Choroid plexus epithelial cell (primary cell): Measurements from ENCODE around the gene CAND2.

Experiments used
- DNase-seq: peaks from one replicate; pipeline ENCODE4 v3.0.0-alpha.2; 2010; ENCODE audit warnings: low read depth
- H3K4me3 ChIP-seq: 2 replicates; pipeline ENCODE4 v1.5.1; 2011; ENCODE audit warnings: low read depth, mild to moderate bottlenecking, control low read depth, low read length, moderate library complexity
- CTCF ChIP-seq: conservative IDR thresholded peaks from 2 replicates; pipeline ENCODE4 v1.5.1; 2011; ENCODE audit warnings: low read depth, mild to moderate bottlenecking, control low read depth, inconsistent platforms, low read length, moderate library complexity

CAND2 gene

DNA sequence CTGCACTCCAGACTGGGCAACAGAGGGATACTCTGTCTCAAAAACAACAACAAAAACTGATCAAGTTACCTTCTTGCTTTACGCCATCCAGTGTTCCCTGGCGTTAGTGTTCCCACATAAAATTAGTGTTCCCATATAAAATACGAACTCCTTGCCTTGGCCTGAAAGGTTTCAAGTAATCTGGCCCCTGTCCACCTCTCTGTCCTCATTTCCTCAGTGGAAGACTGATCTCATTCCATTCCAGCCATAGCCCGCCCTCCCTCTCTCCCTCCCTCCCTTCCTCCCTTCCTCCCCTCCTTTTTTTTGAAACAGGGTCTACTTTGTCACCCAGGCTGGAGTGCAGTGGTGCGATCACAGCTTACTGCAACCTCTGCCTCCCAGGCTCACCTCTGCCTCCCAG lies 2.8 kb upstream of the CAND2 start:
- H3K4me3 ChIP-seq, result no peak overlapping the region
- DNase-seq, result no peak
- no peak for TF ChIP-seq CTCF

- no peak for DNase-seq
- peak overlapping the region; percentile 67 for H3K4me3 ChIP-seq
- TF ChIP-seq CTCF, result no peak
These were observed 828 bp downstream of the CAND2 start for GRCh38 chr3:12797124-12797891.

DNA sequence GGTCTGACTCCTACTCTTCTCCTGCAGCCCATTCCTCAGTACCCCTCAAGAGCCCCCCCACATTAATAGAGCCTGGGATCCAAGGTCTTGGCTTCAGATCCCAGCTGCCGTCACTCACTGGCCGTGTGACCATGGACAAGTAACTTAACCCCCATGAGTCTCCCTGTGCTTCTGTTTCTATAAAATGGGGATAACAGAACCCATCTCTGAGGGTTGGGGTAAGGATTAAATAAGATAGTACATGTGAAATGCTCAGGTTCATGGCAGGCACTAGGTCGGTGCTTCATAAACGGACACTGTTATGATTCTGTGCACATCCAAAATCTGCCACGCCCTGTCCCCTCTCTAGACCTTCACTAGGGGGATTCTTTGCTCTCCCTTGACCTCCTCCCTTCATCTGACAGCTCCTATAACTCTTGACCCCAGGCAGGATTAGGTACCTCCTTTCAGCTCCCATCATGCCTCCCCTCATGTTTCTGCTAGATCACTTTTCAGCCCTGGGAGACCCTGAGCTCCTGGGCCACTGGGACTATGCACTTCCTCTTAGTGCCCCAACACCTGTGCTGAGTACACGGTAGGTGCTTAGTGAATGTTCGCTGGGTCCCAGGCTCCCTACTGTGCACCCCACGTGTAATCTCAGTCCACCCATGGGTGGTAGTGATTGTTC lies 1.5 kb downstream of the CAND2 start:
- DNase-seq, result no peak
- no peak for TF ChIP-seq CTCF

DNA sequence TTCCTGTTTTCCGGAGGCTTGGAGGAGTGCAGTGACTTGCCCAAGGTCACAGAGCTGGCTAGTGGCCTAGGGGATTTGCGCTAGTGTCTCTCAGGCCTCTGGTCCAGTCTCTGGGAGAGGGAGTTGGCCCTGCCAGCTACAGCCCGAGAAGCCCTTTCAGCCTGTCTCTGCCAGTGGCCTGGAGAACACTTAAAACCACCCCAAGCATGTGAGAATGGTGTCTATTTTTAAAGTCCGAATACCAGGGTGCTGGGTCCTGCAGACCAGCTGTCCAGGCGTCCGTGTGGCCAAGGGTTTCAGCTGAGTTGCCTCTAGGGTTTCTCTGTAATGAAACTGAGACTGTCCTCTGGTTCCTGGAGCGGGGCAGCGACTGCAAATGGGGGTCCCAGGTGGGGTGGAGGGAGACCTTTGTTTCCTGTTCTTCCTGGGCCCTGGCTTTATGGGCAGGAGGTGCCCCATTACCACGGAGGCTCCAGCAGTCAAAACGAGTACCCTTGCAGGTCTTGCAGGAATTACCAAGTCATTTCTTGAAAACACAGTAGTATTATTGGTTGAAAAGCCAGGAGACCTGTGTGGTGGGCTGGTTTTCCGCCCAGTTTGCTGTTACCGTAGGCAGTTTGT lies 2.2 kb downstream of the CAND2 start:
- DNase-seq, result no peak
- H3K4me3 ChIP-seq, result no peak overlapping the region
- no peak for TF ChIP-seq CTCF

More for the DNA sequence above, 1.5 kb downstream of the CAND2 start:
- no peak overlapping the region for H3K4me3 ChIP-seq

DNA sequence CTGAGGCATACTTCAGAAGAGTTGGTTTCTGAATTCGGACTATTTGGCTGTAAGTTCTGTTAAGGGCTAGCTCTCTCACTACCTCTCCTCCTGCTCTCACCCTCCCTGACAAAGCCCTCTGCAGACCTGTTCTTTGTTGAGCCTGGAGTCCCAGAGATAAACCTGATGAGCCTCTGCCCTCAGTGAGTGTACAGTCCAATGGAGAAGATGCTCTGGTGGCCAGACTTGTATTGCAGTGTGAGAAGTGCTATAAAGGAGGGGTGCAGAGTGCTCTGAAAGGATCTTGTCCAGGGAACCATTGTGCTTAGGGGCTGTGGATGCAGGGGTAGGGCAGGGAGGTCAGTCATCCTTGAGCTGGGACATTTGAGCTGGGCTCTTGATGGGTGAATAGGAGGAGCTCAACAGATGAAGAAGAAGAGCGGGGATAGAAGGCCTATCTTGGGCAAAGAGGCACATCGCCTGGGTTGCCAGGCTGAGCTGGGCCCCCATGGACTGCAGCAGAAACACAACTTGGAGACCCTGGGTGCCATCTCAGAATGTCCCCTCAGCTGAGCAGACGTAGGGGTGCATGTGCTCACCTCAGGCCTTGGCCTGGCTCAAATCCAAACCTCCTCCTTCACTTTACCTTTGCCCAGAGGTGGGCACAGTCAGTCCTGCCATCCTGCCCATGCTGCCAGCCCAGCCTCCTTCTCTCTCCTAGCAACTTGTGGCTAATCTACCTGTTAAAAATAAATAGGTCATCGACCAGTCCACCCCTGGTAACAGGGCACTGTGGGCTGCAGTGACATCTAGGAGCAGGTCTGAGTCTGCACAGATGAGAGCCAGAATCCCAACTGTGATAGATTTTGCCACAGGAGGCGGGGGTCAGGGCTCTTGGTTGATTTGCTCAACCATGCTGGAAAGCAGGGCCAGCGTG lies 3.3 kb downstream of the CAND2 start:
- DNase-seq, result no peak
- peak; percentile 3 for TF ChIP-seq CTCF
- H3K4me3 ChIP-seq, result no peak overlapping the region

DNA sequence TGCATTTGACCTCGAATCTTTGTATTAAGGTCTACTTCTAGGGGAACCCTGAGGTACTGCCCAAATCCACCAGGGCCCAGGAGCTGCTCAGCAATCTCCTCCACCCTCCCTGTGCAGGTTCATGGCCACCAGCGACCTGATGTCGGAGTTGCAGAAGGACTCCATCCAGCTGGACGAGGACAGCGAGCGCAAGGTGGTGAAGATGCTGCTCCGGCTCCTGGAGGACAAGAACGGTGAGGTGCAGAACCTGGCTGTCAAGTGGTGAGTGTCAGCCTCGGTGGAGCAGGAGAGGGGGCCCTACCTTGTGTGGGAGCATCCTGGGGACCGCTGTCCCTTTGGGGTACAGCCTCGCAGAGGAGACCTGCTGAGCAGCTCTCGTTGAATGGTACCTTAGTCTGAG lies 6.9 kb downstream of the CAND2 start:
- DNase-seq, result no peak
- no peak overlapping the region for H3K4me3 ChIP-seq
- no peak for TF ChIP-seq CTCF
